Activated naive CD8-positive, alpha-beta T cell (primary cell): ENCODE measurements around the gene NPSR1.
"Not testable (repeated sequence)": the region's sequence is repeated elsewhere in the genome, so short reads cannot be mapped to it uniquely, and the experiment has no call there.

Experiments
- H3K27ac Mint-ChIP-seq: one replicate; pipeline ENCODE4 v1.8.0; 2021; ENCODE audit warnings: mixed read lengths
- H3K27me3 Mint-ChIP-seq: one replicate; pipeline ENCODE4 v1.8.0; 2021; ENCODE audit warnings: mixed read lengths
- H3K36me3 Mint-ChIP-seq: one replicate; pipeline ENCODE4 v1.8.0; 2021; ENCODE audit warnings: mixed read lengths
- H3K4me1 Mint-ChIP-seq: one replicate; pipeline ENCODE4 v1.8.0; 2021; ENCODE audit warnings: low read depth, mixed read lengths
- H3K4me3 Mint-ChIP-seq: one replicate; pipeline ENCODE4 v1.8.0; 2021; ENCODE audit warnings: mild to moderate bottlenecking, mixed read lengths
- H3K9me3 Mint-ChIP-seq: one replicate; pipeline ENCODE4 v1.8.0; 2021; ENCODE audit warnings: low read depth, mixed read lengths

NPSR1 gene

DNA sequence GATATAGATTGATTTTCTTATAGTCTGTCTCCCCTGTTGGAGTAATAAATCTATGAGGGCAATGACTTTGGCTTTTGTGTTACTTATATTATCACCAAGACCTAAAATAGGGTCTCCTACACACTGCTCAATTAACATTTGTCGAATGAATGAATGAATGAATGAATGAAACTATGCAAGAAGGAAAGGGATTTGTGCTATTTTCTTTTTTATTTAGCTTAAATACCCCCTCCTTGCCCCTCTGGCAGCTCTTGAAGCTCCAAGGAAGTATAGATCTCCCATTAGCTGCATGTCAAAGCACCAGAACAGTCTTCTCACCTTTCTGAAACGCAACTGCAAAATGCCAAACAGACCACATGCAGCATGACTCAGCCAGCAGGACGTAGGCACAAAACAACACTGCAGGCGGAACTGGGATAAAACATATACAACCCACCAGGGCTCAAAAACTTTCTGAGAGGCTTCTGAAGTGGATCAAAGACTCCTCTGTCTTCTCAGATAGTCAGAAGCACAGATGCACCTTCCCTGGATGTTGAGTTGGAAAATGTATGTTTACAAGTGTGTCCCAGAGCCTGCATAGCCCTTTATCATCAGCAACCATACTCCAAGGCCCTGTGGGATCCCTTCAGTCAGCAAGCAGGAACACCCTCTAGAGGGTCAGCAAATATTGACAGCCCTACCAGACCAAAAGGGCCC lies 187.8 kb downstream of the NPSR1 start:
- no peaks in the 10 kb centered on the region for H3K36me3 Mint-ChIP-seq
- no peak overlapping the region for H3K4me3 Mint-ChIP-seq
- H3K27ac Mint-ChIP-seq = no peak overlapping the region
- no peaks in the 10 kb centered on the region for H3K9me3 Mint-ChIP-seq
- peaks cover 11% of the 10 kb centered on the region for H3K27me3 Mint-ChIP-seq
- no peaks in the 10 kb centered on the region for H3K4me1 Mint-ChIP-seq

DNA sequence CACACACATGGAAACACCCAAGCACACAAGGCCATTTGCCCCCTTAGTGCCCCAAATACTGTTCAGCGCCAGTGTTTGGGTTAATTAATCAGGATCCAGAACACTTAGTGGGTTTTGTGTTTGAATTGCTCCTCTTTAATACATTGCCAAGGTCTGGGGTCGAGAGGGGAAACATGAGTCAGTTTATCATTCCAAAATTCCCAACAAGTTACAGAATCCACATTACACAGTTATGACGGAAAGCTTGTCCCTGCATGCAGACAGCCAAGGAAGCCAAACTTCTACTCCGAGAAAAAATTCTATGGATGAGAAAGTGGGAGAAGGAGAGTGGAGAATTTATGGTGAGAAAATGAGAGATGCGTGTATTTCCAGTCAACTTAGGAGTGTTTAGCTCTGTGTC lies 189.0 kb downstream of the NPSR1 start:
- Mint-ChIP-seq H3K4me1 (no peaks in the 10 kb centered on the region), H3K9me3 (no peaks in the 10 kb centered on the region), H3K27me3 (peaks cover 12% of the 10 kb centered on the region), H3K4me3 (no peak overlapping the region), H3K36me3 (no peaks in the 10 kb centered on the region), H3K27ac (no peak overlapping the region)

DNA sequence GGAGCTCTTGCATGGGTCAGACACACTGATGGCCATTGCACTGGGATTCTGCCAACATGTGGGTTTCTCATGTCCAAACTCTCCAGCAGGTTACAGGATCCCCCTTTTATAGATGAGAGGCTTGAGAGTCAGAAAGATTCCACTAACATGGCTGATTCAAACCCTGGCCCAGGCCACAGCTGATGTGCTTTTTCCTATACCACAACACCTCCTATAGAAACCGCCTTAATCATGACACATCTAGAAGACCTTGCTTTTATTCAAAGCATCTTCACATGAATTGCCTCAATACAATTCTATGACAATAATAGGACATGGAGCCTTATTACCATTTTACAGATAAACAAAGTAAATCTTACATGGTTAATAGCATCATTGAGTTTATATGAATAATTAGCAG lies 190.7 kb downstream of the NPSR1 start:
- Mint-ChIP-seq H3K9me3 (no peaks in the 10 kb centered on the region), H3K36me3 (no peaks in the 10 kb centered on the region)

GRCh38 chr7:34849163-34849960 lies 191.3 kb downstream of the NPSR1 start:
- H3K27ac Mint-ChIP-seq = no peak overlapping the region
- no peaks in the 10 kb centered on the region for H3K9me3 Mint-ChIP-seq
- no peaks in the 10 kb centered on the region for H3K4me1 Mint-ChIP-seq
- H3K27me3 Mint-ChIP-seq = peaks cover 15% of the 10 kb centered on the region
- no peaks in the 10 kb centered on the region for H3K36me3 Mint-ChIP-seq
- H3K4me3 Mint-ChIP-seq = no peak overlapping the region

More for the DNA sequence above, 190.7 kb downstream of the NPSR1 start:
- H3K27ac Mint-ChIP-seq = no peak overlapping the region
- no peaks in the 10 kb centered on the region for H3K4me1 Mint-ChIP-seq
- peaks cover 17% of the 10 kb centered on the region for H3K27me3 Mint-ChIP-seq
- no peak overlapping the region for H3K4me3 Mint-ChIP-seq

DNA sequence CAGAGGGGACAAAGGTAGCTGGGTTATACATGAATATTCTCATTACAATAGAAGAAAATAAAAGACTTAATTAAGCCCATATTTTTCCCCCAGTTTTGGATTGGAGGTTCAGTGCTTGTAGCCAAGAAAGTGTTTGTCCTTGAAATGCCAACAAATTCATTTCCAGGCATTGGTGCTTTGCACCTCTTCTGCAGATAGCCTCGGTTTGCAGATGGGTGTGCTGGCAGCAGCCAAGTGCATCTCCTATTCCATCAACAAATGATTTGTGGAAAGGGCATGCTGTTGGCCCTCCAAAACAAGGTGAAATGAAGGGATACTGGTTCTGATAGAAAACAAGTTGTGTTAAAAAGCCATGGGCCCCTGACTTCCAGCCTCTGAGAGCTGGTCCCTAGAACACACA lies 192.0 kb downstream of the NPSR1 start:
- no peak overlapping the region for H3K4me3 Mint-ChIP-seq
- no peaks in the 10 kb centered on the region for H3K36me3 Mint-ChIP-seq
- peaks cover 15% of the 10 kb centered on the region for H3K27me3 Mint-ChIP-seq
- no peaks in the 10 kb centered on the region for H3K4me1 Mint-ChIP-seq
- H3K9me3 Mint-ChIP-seq = no peaks in the 10 kb centered on the region
- H3K27ac Mint-ChIP-seq = no peak overlapping the region

DNA sequence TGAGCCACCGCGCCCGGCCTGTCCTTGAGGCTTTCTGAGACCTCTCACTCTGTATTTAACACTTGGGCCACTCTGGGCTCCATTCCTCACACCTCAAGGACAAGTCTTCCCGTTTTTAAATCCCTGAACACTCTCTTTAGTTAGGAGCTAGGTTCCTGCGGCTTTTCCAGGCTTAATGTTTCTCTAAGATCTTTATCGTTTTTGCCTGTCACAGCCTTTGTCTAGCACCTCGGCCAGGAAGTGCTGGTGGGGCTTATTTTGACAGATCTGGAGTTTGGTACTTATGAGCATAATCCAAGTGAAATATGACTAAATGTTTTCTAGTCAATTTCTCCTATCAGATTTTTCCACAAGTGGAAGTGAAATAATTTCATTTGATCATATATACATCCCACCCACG lies 192.7 kb downstream of the NPSR1 start:
- H3K4me1 Mint-ChIP-seq = no peaks in the 10 kb centered on the region
- H3K9me3 Mint-ChIP-seq = no peaks in the 10 kb centered on the region
- no peak overlapping the region for H3K4me3 Mint-ChIP-seq
- no peaks in the 10 kb centered on the region for H3K36me3 Mint-ChIP-seq
- H3K27me3 Mint-ChIP-seq = peaks cover 15% of the 10 kb centered on the region
- no peak overlapping the region for H3K27ac Mint-ChIP-seq

DNA sequence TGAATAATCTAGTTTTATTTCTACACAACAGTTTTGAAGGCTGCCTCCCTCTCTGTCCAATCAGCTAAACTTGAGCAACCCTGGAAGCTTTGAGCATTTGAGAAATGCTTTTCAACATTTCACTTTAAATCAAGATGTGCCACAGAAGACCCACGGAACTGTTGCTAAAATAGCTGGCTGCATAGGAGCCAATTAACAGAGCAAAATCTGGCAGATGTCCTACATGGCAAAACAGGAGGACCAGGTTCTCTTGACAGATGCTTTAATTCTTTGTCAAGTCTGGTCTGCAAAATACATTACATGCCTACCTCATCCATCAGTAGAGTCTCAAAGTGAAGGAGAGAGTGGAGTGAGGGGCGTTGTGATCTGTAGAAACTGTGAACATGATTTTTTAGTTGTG lies 193.4 kb downstream of the NPSR1 start:
- Mint-ChIP-seq H3K9me3 (no peaks in the 10 kb centered on the region), H3K4me1 (no peaks in the 10 kb centered on the region), H3K27ac (no peak overlapping the region), H3K36me3 (no peaks in the 10 kb centered on the region), H3K27me3 (peaks cover 15% of the 10 kb centered on the region), H3K4me3 (no peak overlapping the region)

DNA sequence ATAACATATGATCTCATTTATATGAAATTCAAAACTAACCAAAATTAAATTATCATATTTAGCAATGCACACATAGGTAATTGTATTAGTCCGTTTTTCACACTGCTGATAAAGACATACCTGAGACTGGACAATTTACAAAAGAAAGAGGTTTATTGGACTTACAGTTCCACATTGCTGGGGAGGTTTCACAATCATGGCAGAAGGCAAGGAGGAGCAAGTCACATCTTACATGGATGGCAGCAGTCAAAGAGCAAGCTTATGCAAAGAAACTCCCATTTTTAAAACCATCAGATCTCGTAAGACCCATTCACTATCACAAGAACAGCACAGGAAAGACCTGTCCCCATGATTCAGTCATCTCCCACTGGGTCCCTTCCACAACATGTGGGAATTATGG lies 200.4 kb downstream of the NPSR1 start:
- not testable (repeated sequence) for H3K4me1 Mint-ChIP-seq, H3K27ac Mint-ChIP-seq, H3K27me3 Mint-ChIP-seq, H3K4me3 Mint-ChIP-seq, H3K9me3 Mint-ChIP-seq, H3K36me3 Mint-ChIP-seq

- H3K27ac Mint-ChIP-seq = not testable (repeated sequence)
These were observed 201.3 kb downstream of the NPSR1 start for GRCh38 chr7:34859281-34859680.

GRCh38 chr7:34866222-34866621 lies 208.2 kb downstream of the NPSR1 start:
- H3K9me3 Mint-ChIP-seq, H3K27ac Mint-ChIP-seq, H3K36me3 Mint-ChIP-seq, H3K4me1 Mint-ChIP-seq, H3K27me3 Mint-ChIP-seq, H3K4me3 Mint-ChIP-seq: not testable (repeated sequence)

More at GRCh38 chr7:34859281-34859680, 201.3 kb downstream of the NPSR1 start:
- not testable (repeated sequence) for H3K4me3 Mint-ChIP-seq, H3K27me3 Mint-ChIP-seq, H3K4me1 Mint-ChIP-seq, H3K36me3 Mint-ChIP-seq, H3K9me3 Mint-ChIP-seq

GRCh38 chr7:34867341-34867740 lies 209.3 kb downstream of the NPSR1 start:
- H3K4me1 Mint-ChIP-seq, H3K9me3 Mint-ChIP-seq, H3K4me3 Mint-ChIP-seq, H3K27me3 Mint-ChIP-seq, H3K36me3 Mint-ChIP-seq, H3K27ac Mint-ChIP-seq: not testable (repeated sequence)

- H3K27me3 Mint-ChIP-seq, H3K36me3 Mint-ChIP-seq, H3K4me3 Mint-ChIP-seq, H3K4me1 Mint-ChIP-seq, H3K27ac Mint-ChIP-seq, H3K9me3 Mint-ChIP-seq: not testable (repeated sequence)
These were observed 210.6 kb downstream of the NPSR1 start for GRCh38 chr7:34868602-34869001.

DNA sequence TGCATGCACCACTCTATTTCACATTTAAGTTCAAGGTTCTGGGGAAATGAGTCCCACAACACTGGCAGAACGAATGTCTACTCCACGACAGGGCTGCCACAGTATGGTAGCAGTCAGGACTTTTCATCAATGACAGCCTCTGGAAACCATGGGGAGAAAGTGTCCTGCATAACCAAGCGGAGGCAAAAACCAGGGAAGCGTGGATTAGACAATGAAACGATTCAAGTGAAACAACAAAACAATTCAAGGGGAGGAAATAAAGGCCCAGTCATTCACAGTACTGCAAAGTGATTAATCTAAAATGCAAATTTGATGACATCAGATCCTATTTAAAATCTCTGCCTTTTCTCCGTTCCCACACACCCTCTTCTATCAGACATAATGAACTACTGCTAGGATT lies 211.0 kb downstream of the NPSR1 start:
- Mint-ChIP-seq H3K27ac (no peak overlapping the region), H3K36me3 (peaks cover 6% of the 10 kb centered on the region), H3K4me3 (no peak overlapping the region), H3K27me3 (no peaks in the 10 kb centered on the region), H3K9me3 (peaks cover 4% of the 10 kb centered on the region), H3K4me1 (no peaks in the 10 kb centered on the region)

- not testable (repeated sequence) for H3K4me1 Mint-ChIP-seq, H3K9me3 Mint-ChIP-seq, H3K4me3 Mint-ChIP-seq, H3K27me3 Mint-ChIP-seq, H3K36me3 Mint-ChIP-seq, H3K27ac Mint-ChIP-seq
These were observed 212.0 kb downstream of the NPSR1 start for GRCh38 chr7:34870041-34870440.

- not testable (repeated sequence) for H3K4me3 Mint-ChIP-seq, H3K9me3 Mint-ChIP-seq, H3K4me1 Mint-ChIP-seq, H3K27me3 Mint-ChIP-seq, H3K36me3 Mint-ChIP-seq, H3K27ac Mint-ChIP-seq
These were observed 216.3 kb downstream of the NPSR1 start for GRCh38 chr7:34874329-34874728.

DNA sequence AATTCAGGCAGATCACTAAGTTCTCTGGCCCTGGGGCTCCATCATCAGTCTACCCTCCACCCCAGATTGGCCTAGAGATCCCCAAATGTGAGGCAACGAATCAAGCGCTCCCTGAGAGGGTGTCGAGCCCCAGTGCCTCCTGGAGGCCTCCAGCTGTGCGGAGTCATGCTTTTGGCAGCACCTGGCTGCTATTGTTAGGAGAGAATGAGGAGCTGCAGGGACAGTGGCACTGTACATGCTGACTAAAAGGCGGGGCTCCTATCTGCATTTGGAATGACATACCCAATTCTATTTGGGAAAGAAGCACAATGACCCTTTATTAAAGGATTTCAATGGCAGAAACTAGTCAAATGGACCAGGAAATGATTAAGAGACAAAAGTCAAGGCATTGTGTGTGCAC lies 217.5 kb downstream of the NPSR1 start:
- H3K4me1 Mint-ChIP-seq = no peaks in the 10 kb centered on the region
- peaks cover 6% of the 10 kb centered on the region for H3K36me3 Mint-ChIP-seq
- H3K9me3 Mint-ChIP-seq = peaks cover 4% of the 10 kb centered on the region
- H3K27me3 Mint-ChIP-seq = peaks cover 2% of the 10 kb centered on the region
- no peak overlapping the region for H3K27ac Mint-ChIP-seq
- H3K4me3 Mint-ChIP-seq = no peak overlapping the region
